IPS DF 6.9 (cell line): Measurements from ENCODE around the gene CKMT2.

Experiments used
- DNase-seq: peaks from one replicate; pipeline ENCODE4 v3.0.0-alpha.2; 2013; ENCODE audit warnings: low read depth, low spot score
- H3K27ac ChIP-seq: one replicate; pipeline ENCODE4 v1.5.1; 2013; ENCODE audit warnings: low read length, control low read depth
- H3K27me3 ChIP-seq: 2 replicates; pipeline ENCODE4 v1.6.1; 2013; ENCODE audit warnings: mild to moderate bottlenecking, low read length; ENCODE audit not compliant: control insufficient read depth, insufficient read depth
- H3K36me3 ChIP-seq: 2 replicates; pipeline ENCODE4 v1.6.1; 2013; ENCODE audit warnings: low read length; ENCODE audit not compliant: control insufficient read depth, insufficient read depth
- H3K4me1 ChIP-seq: 2 replicates; pipeline ENCODE4 v1.6.1; 2013; ENCODE audit warnings: low read length; ENCODE audit not compliant: control insufficient read depth, insufficient read depth
- H3K4me3 ChIP-seq: 2 replicates; pipeline ENCODE4 v1.5.1; 2013; ENCODE audit warnings: mild to moderate bottlenecking, low read length
- H3K9me3 ChIP-seq: 2 replicates; pipeline ENCODE4 v1.6.1; 2013; ENCODE audit warnings: low read length, inconsistent platforms; ENCODE audit not compliant: control insufficient read depth, insufficient read depth
- WGBS: extraction: QIAGEN DNeasy Blood & Tissue Kit; methylation state at CpG from one replicate; pipeline ENCODE4 v1.1.7; 2013; ENCODE audit warnings: mixed read lengths, missing lambda C conversion rate; ENCODE audit not compliant: insufficient read length, insufficient coverage; 5-methylcytosine and 5-hydroxymethylcytosine counted together

The CKMT2 gene

GRCh38 chr5:81315336-81315735 lies 82.2 kb downstream of the CKMT2 start:
- DNase-seq: no peak
- no peaks in the 10 kb centered on the region for H3K9me3 ChIP-seq
- H3K36me3 ChIP-seq: no peaks in the 10 kb centered on the region; the same call in 1 of the 2 replicates
- WGBS: no CpG with 5 or more reads among the region's 1 CpG
- H3K27ac ChIP-seq: no peak overlapping the region
- H3K4me1 ChIP-seq: no peaks in the 10 kb centered on the region; the same call in 1 of the 2 replicates
- H3K4me3 ChIP-seq: no peak overlapping the region
- no peaks in the 10 kb centered on the region for H3K27me3 ChIP-seq

GRCh38 chr5:81315830-81316229 lies 82.7 kb downstream of the CKMT2 start:
- Histone ChIP-seq H3K4me1 (no peaks in the 10 kb centered on the region; the same call in 1 of the 2 replicates), H3K9me3 (no peaks in the 10 kb centered on the region), H3K27me3 (no peaks in the 10 kb centered on the region), H3K4me3 (no peak overlapping the region), H3K36me3 (no peaks in the 10 kb centered on the region; the same call in 1 of the 2 replicates), H3K27ac (no peak overlapping the region)
- WGBS: no CpG with 5 or more reads among the region's 4 CpGs
- DNase-seq: no peak
